ENCODE measurements around the gene CELF2.
"Not testable (repeated sequence)": the region's sequence is repeated elsewhere in the genome, so short reads cannot be mapped to it uniquely, and the experiment has no call there.

CELF2 gene

DNA sequence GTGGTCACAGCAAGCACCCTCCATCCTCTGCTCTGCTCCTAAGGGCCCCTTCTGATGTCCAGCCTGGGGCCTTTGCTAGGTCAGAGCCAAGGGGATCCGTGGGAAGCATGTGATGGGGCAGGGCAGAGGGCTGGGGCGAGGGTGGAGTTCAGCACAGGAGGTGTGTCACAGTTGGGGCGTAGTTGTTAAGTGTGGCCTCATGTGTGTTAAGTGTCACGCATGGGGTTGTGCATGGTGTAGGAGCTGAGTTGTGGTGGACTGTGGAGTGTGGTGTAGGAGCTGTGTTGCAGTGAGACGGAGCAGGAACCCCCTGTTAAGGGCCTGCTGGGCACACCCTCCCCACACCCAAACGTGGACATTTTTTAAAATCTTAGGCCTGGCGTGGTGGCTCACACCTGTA is 345.8 kb downstream of the CELF2 start:
- no peaks in the 10 kb centered on the region for H3K36me3 ChIP-seq (ENCODE audit: control insufficient read depth, insufficient read depth, low read length)
- H3K4me3 ChIP-seq (ENCODE audit: low read depth, low read length): no peak overlapping the region
- no peaks in the 10 kb centered on the region for H3K9me3 ChIP-seq (ENCODE audit: control insufficient read depth, insufficient read depth, low read length)
- no peaks in the 10 kb centered on the region for H3K4me1 ChIP-seq (ENCODE audit: control insufficient read depth, insufficient read depth, low read length)
- no peak overlapping the region for H3K9ac ChIP-seq (ENCODE audit: low read depth, low read length)
- H3K27me3 ChIP-seq (ENCODE audit: control insufficient read depth, insufficient read depth, low read length): no peaks in the 10 kb centered on the region
- H3K27ac ChIP-seq (ENCODE audit: low read depth, low read length): no peak overlapping the region

- Histone ChIP-seq H3K27me3 (ENCODE audit: control insufficient read depth, insufficient read depth, low read length) (no peaks in the 10 kb centered on the region), H3K36me3 (ENCODE audit: control insufficient read depth, insufficient read depth, low read length) (no peaks in the 10 kb centered on the region), H3K4me1 (ENCODE audit: control insufficient read depth, insufficient read depth, low read length) (no peaks in the 10 kb centered on the region)
Observed at GRCh38 chr10:11364241-11364640, 346.6 kb downstream of the CELF2 start.

GRCh38 chr10:11366889-11367288 is 349.2 kb downstream of the CELF2 start:
- H3K27me3 ChIP-seq (ENCODE audit: control insufficient read depth, insufficient read depth, low read length); H3K4me1 ChIP-seq (ENCODE audit: control insufficient read depth, insufficient read depth, low read length); H3K36me3 ChIP-seq (ENCODE audit: control insufficient read depth, insufficient read depth, low read length); H3K9me3 ChIP-seq (ENCODE audit: control insufficient read depth, insufficient read depth, low read length); H3K4me3 ChIP-seq (ENCODE audit: low read depth, low read length); H3K9ac ChIP-seq (ENCODE audit: low read depth, low read length); H3K27ac ChIP-seq (ENCODE audit: low read depth, low read length): not testable (repeated sequence)

More at GRCh38 chr10:11364241-11364640, 346.6 kb downstream of the CELF2 start:
- Histone ChIP-seq H3K27ac (ENCODE audit: low read depth, low read length) (no peak overlapping the region), H3K9me3 (ENCODE audit: control insufficient read depth, insufficient read depth, low read length) (no peaks in the 10 kb centered on the region), H3K9ac (ENCODE audit: low read depth, low read length) (no peak overlapping the region), H3K4me3 (ENCODE audit: low read depth, low read length) (no peak overlapping the region)

DNA sequence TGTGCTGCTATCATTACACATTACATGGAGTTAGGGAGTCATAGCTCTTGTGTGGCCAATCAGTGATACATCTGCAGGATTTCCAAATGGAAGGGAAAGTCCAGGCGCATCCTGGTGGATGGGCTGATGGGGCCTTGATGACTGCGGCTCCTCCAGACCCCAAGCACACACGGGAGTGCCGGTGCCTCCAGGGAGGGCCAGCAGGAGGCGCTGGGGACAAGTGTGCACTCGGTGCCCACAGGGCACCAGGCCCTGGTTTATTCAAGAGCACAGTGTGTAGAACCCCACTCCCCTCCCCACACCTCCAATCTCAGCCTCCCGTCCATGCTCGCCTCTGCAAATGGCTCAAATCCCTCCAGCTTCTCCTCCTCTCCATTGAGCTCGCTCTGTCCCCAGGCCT is 349.8 kb downstream of the CELF2 start:
- Histone ChIP-seq H3K36me3 (ENCODE audit: control insufficient read depth, insufficient read depth, low read length) (no peaks in the 10 kb centered on the region), H3K27ac (ENCODE audit: low read depth, low read length) (no peak overlapping the region), H3K9ac (ENCODE audit: low read depth, low read length) (no peak overlapping the region), H3K4me1 (ENCODE audit: control insufficient read depth, insufficient read depth, low read length) (no peaks in the 10 kb centered on the region), H3K9me3 (ENCODE audit: control insufficient read depth, insufficient read depth, low read length) (no peaks in the 10 kb centered on the region), H3K4me3 (ENCODE audit: low read depth, low read length) (no peak overlapping the region), H3K27me3 (ENCODE audit: control insufficient read depth, insufficient read depth, low read length) (no peaks in the 10 kb centered on the region)

GRCh38 chr10:11373717-11374171 is 356.1 kb downstream of the CELF2 start:
- Histone ChIP-seq H3K9me3 (ENCODE audit: control insufficient read depth, insufficient read depth, low read length) (no peaks in the 10 kb centered on the region), H3K4me3 (ENCODE audit: low read depth, low read length) (no peak overlapping the region), H3K36me3 (ENCODE audit: control insufficient read depth, insufficient read depth, low read length) (no peaks in the 10 kb centered on the region), H3K27me3 (ENCODE audit: control insufficient read depth, insufficient read depth, low read length) (no peaks in the 10 kb centered on the region), H3K27ac (ENCODE audit: low read depth, low read length) (no peak overlapping the region), H3K9ac (ENCODE audit: low read depth, low read length) (no peak overlapping the region), H3K4me1 (ENCODE audit: control insufficient read depth, insufficient read depth, low read length) (0 out of 2 replicates have a peak, but pooled peaks cover 2% of the 10 kb centered on the region)

- Histone ChIP-seq H3K27me3 (ENCODE audit: control insufficient read depth, insufficient read depth, low read length) (no peaks in the 10 kb centered on the region), H3K4me3 (ENCODE audit: low read depth, low read length) (no peak overlapping the region), H3K4me1 (ENCODE audit: control insufficient read depth, insufficient read depth, low read length) (0 out of 2 replicates have a peak, but pooled peaks cover 2% of the 10 kb centered on the region), H3K9ac (ENCODE audit: low read depth, low read length) (no peak overlapping the region), H3K27ac (ENCODE audit: low read depth, low read length) (no peak overlapping the region), H3K9me3 (ENCODE audit: control insufficient read depth, insufficient read depth, low read length) (no peaks in the 10 kb centered on the region), H3K36me3 (ENCODE audit: control insufficient read depth, insufficient read depth, low read length) (no peaks in the 10 kb centered on the region)
Observed at GRCh38 chr10:11377267-11377666, 359.6 kb downstream of the CELF2 start.

DNA sequence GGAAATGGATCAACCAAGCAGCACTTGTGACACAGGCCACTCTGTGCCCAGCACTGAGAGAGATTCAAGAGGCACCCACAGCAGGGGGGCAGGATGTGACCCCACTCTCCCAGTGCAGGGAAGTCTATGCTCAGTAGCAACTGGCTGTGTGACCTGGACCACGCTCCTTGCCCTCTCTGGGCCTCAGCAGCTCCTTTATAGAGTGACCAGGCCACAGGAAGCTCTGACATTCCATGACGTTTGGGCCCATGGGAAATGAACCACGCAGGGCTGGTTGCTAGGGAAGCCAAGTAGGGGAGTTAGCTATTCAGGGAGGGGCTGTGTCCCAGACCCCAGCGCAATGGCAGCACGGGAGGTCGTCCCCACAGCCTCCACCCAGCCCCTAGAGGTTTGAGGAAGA is 361.2 kb downstream of the CELF2 start:
- 0 out of 2 replicates have a peak, but pooled peaks cover 1% of the 10 kb centered on the region for H3K4me1 ChIP-seq (ENCODE audit: control insufficient read depth, insufficient read depth, low read length)
- no peak overlapping the region for H3K9ac ChIP-seq (ENCODE audit: low read depth, low read length)
- H3K9me3 ChIP-seq (ENCODE audit: control insufficient read depth, insufficient read depth, low read length): no peaks in the 10 kb centered on the region
- H3K27me3 ChIP-seq (ENCODE audit: control insufficient read depth, insufficient read depth, low read length): no peaks in the 10 kb centered on the region
- no peak overlapping the region for H3K4me3 ChIP-seq (ENCODE audit: low read depth, low read length)
- H3K36me3 ChIP-seq (ENCODE audit: control insufficient read depth, insufficient read depth, low read length): no peaks in the 10 kb centered on the region
- H3K27ac ChIP-seq (ENCODE audit: low read depth, low read length): no peak overlapping the region

- no peaks in the 10 kb centered on the region for H3K36me3 ChIP-seq (ENCODE audit: control insufficient read depth, insufficient read depth, low read length)
Observed at GRCh38 chr10:11379771-11380170, 362.1 kb downstream of the CELF2 start.

DNA sequence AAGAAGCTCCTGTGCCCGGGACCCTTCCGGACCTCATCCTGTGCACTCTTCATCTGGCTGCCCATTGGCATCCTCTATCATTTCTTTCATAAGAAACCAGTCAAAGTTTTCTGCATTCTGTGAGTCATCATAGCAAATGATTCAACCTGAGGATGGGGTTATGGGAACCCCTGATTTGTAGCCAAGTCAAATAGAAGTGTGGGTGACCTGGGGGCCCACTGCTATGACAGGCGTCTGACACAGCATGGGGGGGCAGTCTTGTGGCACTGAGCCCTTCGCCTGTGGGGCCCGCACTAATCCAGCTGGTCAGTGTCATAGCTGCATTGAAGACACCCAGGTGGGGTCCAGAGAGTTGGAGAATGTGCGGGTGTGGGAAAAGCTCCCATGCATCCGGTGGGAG is 363.4 kb downstream of the CELF2 start:
- Histone ChIP-seq H3K4me3 (ENCODE audit: low read depth, low read length) (no peak overlapping the region), H3K27ac (ENCODE audit: low read depth, low read length) (no peak overlapping the region), H3K9ac (ENCODE audit: low read depth, low read length) (no peak overlapping the region), H3K27me3 (ENCODE audit: control insufficient read depth, insufficient read depth, low read length) (no peaks in the 10 kb centered on the region), H3K9me3 (ENCODE audit: control insufficient read depth, insufficient read depth, low read length) (no peaks in the 10 kb centered on the region), H3K36me3 (ENCODE audit: control insufficient read depth, insufficient read depth, low read length) (no peaks in the 10 kb centered on the region), H3K4me1 (ENCODE audit: control insufficient read depth, insufficient read depth, low read length) (peaks cover 2% of the 10 kb centered on the region; the same call in 1 of the 2 replicates)

More at GRCh38 chr10:11379771-11380170, 362.1 kb downstream of the CELF2 start:
- H3K9ac ChIP-seq (ENCODE audit: low read depth, low read length): no peak overlapping the region
- H3K27me3 ChIP-seq (ENCODE audit: control insufficient read depth, insufficient read depth, low read length): no peaks in the 10 kb centered on the region
- H3K9me3 ChIP-seq (ENCODE audit: control insufficient read depth, insufficient read depth, low read length): no peaks in the 10 kb centered on the region
- H3K27ac ChIP-seq (ENCODE audit: low read depth, low read length): no peak overlapping the region
- no peaks in the 10 kb centered on the region for H3K4me1 ChIP-seq (ENCODE audit: control insufficient read depth, insufficient read depth, low read length)
- H3K4me3 ChIP-seq (ENCODE audit: low read depth, low read length): no peak overlapping the region

DNA sequence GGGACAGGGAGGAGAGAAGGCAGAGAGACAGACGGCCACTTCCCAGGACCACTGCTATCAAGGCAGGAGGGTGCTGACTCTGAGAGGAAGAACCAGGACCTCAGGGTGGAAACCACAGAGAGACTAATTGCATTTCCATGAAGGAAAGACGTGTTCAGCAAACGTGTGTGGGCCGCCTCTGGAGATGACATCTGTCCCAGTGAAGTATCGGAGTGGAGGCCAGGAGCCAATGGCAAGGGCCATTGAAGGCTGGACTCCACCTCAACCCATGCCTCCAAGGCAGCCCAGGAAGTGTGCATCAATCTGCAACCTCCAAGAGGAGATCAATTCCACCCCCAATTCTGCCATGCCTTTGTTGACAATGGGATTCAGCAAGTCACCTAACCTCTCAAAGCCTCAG is 363.8 kb downstream of the CELF2 start:
- Histone ChIP-seq H3K4me3 (ENCODE audit: low read depth, low read length) (no peak overlapping the region), H3K9ac (ENCODE audit: low read depth, low read length) (no peak overlapping the region), H3K27ac (ENCODE audit: low read depth, low read length) (no peak overlapping the region), H3K36me3 (ENCODE audit: control insufficient read depth, insufficient read depth, low read length) (no peaks in the 10 kb centered on the region), H3K27me3 (ENCODE audit: control insufficient read depth, insufficient read depth, low read length) (no peaks in the 10 kb centered on the region), H3K4me1 (ENCODE audit: control insufficient read depth, insufficient read depth, low read length) (peaks cover 6% of the 10 kb centered on the region; the same call in 1 of the 2 replicates), H3K9me3 (ENCODE audit: control insufficient read depth, insufficient read depth, low read length) (no peaks in the 10 kb centered on the region)

- peaks cover 6% of the 10 kb centered on the region; the same call in 1 of the 2 replicates for H3K4me1 ChIP-seq (ENCODE audit: control insufficient read depth, insufficient read depth, low read length)
- H3K4me3 ChIP-seq (ENCODE audit: low read depth, low read length): no peak overlapping the region
- no peak overlapping the region for H3K9ac ChIP-seq (ENCODE audit: low read depth, low read length)
- no peaks in the 10 kb centered on the region for H3K27me3 ChIP-seq (ENCODE audit: control insufficient read depth, insufficient read depth, low read length)
- H3K9me3 ChIP-seq (ENCODE audit: control insufficient read depth, insufficient read depth, low read length): no peaks in the 10 kb centered on the region
- H3K36me3 ChIP-seq (ENCODE audit: control insufficient read depth, insufficient read depth, low read length): no peaks in the 10 kb centered on the region
- H3K27ac ChIP-seq (ENCODE audit: low read depth, low read length): no peak overlapping the region
Observed at GRCh38 chr10:11382187-11382586, 364.5 kb downstream of the CELF2 start.

GRCh38 chr10:11386044-11386443 is 368.4 kb downstream of the CELF2 start:
- Histone ChIP-seq H3K4me3 (ENCODE audit: low read depth, low read length) (no peak overlapping the region), H3K4me1 (ENCODE audit: control insufficient read depth, insufficient read depth, low read length) (peaks cover 6% of the 10 kb centered on the region; the same call in 1 of the 2 replicates), H3K9ac (ENCODE audit: low read depth, low read length) (no peak overlapping the region), H3K27ac (ENCODE audit: low read depth, low read length) (no peak overlapping the region), H3K9me3 (ENCODE audit: control insufficient read depth, insufficient read depth, low read length) (no peaks in the 10 kb centered on the region), H3K27me3 (ENCODE audit: control insufficient read depth, insufficient read depth, low read length) (no peaks in the 10 kb centered on the region), H3K36me3 (ENCODE audit: control insufficient read depth, insufficient read depth, low read length) (no peaks in the 10 kb centered on the region)

All from HUES48 (cell line).